KOPT-K1 (cell line): ENCODE data around the gene FRMD4A.

ENCODE experiments used
- H3K27ac ChIP-seq: fragments of 200-600 bp; sonication (generic); 2 replicates; pipeline ENCODE4 v1.5.1; 2016; ENCODE audit warnings: antibody characterized with exemption, mild to moderate bottlenecking, low read depth, low read length; ENCODE audit not compliant: poor library complexity, severe bottlenecking
- H3K36me3 ChIP-seq: fragments of 200-600 bp; sonication (generic); 2 replicates; pipeline ENCODE4 v1.5.1; 2017; ENCODE audit warnings: antibody characterized with exemption, mild to moderate bottlenecking, low read length, moderate library complexity; ENCODE audit not compliant: insufficient read depth
- H3K9me3 ChIP-seq: fragments of 200-600 bp; sonication (generic); 2 replicates; pipeline ENCODE4 v1.5.1; 2017; ENCODE audit warnings: antibody characterized with exemption, low read length, mild to moderate bottlenecking; ENCODE audit not compliant: insufficient read depth, poor library complexity, severe bottlenecking

The FRMD4A gene

DNA sequence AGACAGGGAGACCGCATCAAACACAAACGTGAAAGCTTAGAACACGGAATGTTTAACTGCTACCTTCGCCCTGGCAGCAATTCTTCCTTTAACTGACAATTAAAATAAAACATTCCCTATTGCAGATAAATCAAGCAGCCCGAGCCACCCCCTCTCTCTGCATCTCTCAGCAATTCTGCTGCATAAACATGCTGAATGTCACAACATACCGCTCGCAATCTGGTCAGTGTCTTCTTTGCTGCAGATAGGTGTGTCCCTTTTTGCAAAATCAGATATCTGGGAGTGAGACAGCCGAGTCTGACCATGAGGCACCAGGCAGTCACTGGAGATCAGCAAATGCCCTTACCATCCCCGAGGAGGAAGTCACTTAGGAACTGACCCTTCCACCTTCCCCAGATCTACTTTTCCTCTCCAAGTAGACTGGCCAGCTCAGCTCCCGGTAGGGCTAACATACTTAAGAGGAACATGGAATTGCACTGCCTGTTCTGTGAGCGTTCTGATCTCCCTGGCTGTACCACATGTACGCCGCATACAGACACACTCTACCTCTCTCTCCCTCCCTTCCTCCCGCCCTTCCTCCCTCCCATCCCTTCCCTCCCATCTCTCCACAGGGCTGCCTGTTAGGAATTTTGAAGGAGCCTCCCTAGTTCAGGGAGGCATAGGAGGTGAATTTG lies at the start of gene FRMD4A:
Gene FRMD4A, minus strand, starts transcription at position 537 of the 674 bp plus-strand sequence.
- Histone ChIP-seq H3K9me3 (no peaks in the 10 kb centered on the region), H3K27ac (no peak within 1 kb of the TSS), H3K36me3 (no peaks in the 10 kb centered on the region)

DNA sequence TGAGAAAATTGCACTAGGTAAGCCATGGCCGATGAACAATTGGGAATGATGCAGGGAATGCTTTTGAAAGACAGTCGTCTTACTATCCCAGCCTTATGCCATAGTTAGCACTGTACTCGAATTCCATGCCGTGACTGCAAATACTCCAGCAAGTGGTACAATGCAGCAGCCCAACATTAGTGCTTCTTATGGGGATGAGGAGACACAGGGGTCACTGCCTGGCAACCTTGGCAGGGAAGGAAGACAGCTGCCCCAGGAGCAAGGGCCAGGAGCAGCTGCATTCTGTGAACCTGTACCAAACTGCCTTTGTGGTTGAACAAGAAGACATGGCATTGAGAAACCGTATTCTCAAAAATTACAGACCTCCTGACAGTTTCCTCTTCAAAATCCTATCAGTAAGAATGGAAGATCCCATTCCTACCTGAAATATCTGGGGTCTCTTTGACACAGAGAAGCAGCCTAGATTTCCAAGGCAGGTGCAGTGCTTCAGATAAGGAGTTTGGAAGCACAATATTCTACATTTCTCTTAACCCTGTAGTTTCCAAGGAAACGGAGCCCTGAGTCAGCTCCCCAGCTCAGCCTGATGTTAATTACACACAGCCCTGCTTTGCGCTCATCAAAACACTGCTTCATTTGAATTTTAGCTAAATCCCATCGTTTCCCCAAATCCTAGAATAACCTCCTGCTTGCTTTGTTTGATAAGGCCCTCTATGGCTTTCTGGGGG lies 49.0 kb upstream of the FRMD4A start:
- no peaks in the 10 kb centered on the region for H3K9me3 ChIP-seq
- H3K36me3 ChIP-seq: no peaks in the 10 kb centered on the region
- H3K27ac ChIP-seq: no peak overlapping the region

DNA sequence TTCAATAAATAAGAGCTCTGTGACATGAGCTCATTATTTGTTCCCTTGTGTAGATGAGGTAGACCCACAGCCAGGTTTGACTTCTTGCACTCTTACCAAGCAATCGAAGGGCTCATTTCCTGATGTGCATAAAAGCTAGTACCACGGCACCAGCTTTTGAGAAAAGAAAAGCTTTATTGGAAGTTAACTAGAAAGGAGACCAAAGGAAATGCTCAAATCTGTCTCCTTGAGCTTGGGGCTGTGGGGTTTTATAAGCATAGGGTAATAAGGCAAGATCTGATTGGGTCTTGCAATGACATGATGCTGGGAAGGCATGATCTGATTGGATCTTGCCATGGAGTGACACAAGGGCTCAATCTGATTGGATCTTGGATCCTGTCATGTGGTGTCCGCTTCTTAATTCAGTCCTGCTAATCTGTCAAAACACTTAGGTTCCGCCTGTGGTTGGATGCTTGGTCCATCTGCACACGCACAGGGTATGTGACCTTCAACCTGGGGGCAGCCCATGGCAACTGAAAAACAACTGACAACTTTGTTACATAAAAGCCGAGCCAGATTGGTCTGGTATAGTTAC lies 47.8 kb upstream of the FRMD4A start:
- Histone ChIP-seq H3K27ac (no peak overlapping the region), H3K36me3 (no peaks in the 10 kb centered on the region), H3K9me3 (no peaks in the 10 kb centered on the region)

DNA sequence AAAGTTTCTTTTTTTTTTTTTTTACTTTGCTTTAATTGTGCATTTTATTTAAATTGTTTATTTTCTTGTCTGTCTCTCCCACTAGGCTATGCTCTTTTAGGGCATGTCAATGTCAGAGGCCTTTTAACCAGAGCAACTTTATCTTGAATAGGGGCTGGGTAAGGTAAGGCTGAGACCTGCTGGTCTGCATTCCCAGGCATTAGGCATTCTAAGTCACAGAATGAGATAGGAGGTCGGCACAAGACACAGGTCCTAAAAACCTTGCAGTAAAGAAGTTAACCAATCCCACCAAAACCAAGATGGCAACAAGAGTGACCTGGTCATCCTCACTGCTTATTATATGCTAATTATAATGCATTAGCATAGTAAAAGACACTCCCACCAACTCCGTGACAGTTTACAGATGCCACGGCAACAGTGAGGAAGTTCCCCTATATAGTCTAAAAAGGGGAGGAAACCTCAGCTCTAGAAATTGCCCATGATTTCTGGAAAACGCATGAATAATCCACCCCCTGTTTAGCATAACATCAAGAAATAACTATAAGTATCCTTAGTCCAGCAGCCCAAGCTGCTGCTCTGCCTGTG lies 47.0 kb upstream of the FRMD4A start:
- H3K27ac ChIP-seq: no peak overlapping the region
- H3K9me3 ChIP-seq: no peaks in the 10 kb centered on the region
- H3K36me3 ChIP-seq: no peaks in the 10 kb centered on the region

DNA sequence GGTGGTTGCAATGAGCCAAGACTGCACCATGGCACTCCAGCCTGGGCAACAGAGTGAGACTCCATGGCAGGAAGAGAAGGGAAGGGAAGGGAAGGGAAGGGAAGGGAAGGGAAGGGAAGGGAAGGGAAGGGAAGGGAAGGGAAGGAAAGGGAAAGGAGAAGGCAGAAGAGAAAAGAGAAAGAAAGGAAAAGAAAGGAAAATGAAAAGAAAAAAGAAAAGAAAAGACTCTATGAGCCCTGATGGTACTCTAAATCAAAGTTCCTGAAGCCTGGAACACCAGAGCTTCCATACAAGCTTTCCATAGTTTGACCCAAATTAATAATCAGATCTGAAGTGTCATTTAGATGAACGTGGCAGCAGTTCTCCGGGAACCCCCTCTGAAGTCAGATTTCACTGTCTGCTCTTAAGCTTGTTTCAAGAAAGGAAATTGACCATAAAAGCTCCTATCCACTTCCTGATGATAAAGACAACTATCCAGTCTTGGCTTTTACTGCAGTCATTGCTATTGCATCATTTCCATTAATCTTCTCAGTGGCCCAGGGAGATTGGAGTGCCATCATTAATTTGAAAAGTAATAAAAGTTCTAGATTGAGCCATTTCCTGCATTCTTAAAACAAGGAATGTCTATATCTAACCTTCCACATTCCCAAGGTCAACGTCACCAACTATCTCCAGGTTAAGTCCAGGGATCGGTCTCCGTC lies 44.2 kb upstream of the FRMD4A start:
- Histone ChIP-seq H3K36me3 (no peaks in the 10 kb centered on the region), H3K9me3 (no peaks in the 10 kb centered on the region), H3K27ac (no peak overlapping the region)

DNA sequence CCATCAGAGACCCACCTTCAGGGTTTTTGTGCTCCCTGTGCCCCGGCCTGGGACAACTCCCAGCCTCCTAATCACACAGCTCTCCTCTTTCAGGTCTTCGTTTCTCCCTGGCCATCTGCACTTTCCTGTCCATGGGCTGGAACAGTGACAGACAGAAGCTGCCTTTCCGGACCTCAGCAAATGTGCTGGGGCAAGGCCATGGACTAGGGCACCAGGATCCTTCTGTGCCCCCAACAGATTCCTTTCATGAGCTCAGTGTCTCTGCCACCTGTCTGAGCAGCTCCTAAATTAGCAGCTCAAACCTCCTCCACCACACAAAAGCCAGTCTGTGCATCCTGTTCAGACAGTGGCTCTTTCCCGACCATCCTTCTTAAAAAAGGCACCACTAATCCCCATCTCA lies 41.9 kb upstream of the FRMD4A start:
- no peaks in the 10 kb centered on the region for H3K36me3 ChIP-seq
- H3K27ac ChIP-seq: no peak overlapping the region
- H3K9me3 ChIP-seq: no peaks in the 10 kb centered on the region

DNA sequence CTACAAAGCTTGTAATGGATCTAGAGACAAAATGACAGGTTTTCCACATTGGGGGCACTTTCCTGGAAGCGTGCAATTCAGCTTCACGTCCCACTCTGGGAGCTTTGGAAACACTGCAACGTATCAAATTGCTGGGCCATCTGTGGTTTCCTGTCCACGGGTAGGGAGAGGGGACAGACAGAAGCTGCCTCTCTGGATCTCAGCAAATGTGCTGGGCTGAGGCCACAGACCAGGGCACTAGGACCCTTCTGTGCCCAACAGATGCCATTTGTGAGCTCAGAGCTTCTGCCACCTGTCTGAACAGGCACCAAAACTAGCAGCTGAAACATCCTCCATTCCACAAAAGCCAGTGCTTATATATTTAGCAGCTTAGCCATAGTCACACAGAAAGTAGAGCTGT lies 40.9 kb upstream of the FRMD4A start:
- Histone ChIP-seq H3K9me3 (no peaks in the 10 kb centered on the region), H3K36me3 (no peaks in the 10 kb centered on the region), H3K27ac (no peak overlapping the region)

DNA sequence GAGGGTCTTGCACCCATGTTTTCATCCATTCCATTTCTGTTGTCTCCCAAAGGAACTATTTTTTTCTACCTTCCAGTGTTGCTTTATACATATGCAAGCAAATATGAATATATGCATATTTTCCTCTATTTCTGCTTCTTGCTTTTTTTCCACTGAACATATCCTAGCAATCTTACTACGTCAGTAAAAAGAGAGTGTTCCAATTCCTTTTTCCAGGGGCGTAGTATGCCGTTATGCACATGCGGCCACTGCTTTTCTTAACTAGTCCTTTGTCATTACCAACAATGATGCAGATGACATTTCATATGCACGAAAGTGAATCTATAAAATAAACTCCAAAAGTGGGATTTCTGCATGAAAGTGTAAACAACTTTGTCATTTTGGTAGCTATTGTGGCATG lies 40.2 kb upstream of the FRMD4A start:
- H3K9me3 ChIP-seq: no peaks in the 10 kb centered on the region
- H3K27ac ChIP-seq: no peak overlapping the region

DNA sequence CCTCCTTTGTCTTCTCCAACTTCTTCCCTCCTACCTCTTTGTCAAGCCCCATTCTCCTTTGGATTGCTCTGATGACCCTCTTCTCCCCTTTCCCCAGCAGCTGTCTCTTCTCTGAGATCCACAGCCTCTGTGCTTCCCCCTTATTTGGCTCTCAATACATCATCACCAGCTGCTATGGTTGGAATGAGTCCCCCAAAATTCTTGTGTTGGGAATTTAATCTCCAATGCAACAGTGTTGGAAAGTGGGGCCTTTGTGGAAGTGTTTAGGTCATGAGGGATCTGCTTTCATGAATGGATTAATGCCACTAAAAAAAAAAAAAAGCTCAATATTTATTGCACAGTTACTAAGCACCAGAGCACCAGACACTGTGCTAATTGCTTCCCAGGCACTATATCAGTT lies 39.2 kb upstream of the FRMD4A start:
- no peak overlapping the region for H3K27ac ChIP-seq
- H3K9me3 ChIP-seq: no peaks in the 10 kb centered on the region
- no peaks in the 10 kb centered on the region for H3K36me3 ChIP-seq

More for the DNA sequence above, 40.2 kb upstream of the FRMD4A start:
- H3K36me3 ChIP-seq: no peaks in the 10 kb centered on the region

DNA sequence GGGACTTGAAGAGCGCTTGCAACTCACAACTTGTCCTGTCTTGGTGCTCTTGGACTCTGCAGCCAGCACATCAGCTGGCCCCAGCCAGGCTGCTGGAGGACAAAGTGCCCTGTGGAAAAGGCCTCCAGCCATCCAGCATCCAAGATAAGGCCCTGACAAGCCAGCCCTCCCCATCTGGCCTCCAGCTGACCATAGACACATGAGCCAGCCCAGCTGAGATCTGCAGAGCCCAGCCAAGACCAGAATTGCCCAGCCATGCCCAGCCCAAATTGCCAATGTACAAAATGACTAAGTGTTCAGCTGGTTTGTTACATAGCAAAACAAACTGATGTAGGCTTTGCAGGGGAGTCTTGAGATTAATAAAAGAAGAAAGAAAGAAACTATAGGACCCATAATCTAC lies 36.0 kb upstream of the FRMD4A start:
- no peaks in the 10 kb centered on the region for H3K9me3 ChIP-seq
- no peak overlapping the region for H3K27ac ChIP-seq
- H3K36me3 ChIP-seq: no peaks in the 10 kb centered on the region

DNA sequence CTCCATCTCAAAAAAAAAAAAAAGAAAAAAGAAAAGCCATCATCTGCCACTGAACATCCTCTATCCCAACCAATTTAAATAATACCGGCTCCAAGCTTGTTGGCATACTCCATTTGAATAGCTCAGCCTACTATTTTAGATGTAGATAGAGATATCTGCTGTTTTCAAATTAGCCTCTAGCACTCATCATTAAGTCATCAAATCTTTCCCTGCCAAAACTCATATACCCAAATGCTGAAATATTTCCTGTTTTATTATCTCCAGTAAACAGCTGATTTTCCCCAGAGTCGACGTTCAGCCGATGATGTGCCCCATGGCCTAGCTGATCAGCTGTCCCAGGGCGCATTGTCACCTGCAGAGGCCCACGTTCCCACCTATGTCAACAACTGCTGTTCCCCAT lies 34.5 kb upstream of the FRMD4A start:
- Histone ChIP-seq H3K36me3 (no peaks in the 10 kb centered on the region), H3K27ac (no peak overlapping the region), H3K9me3 (no peaks in the 10 kb centered on the region)

DNA sequence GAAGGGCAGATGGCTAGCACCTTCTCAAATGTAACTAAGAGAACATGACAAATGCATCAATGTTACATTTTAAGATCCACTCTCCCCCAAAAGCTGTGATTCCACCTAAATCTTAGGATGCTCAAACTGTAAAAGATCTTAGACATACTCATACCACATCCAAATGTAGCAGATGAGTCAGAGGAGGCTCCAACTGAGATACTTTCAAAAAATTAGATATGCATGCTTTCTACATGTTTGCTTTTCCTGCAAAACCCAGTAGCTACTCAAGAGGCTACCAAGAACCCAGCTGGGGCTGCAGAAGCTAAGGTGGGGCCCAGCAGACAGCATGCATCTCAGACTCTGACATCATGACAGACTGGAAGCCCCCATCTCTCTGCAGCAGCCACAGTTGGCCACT lies 31.4 kb upstream of the FRMD4A start:
- Histone ChIP-seq H3K27ac (no peak overlapping the region), H3K9me3 (no peaks in the 10 kb centered on the region), H3K36me3 (no peaks in the 10 kb centered on the region)

DNA sequence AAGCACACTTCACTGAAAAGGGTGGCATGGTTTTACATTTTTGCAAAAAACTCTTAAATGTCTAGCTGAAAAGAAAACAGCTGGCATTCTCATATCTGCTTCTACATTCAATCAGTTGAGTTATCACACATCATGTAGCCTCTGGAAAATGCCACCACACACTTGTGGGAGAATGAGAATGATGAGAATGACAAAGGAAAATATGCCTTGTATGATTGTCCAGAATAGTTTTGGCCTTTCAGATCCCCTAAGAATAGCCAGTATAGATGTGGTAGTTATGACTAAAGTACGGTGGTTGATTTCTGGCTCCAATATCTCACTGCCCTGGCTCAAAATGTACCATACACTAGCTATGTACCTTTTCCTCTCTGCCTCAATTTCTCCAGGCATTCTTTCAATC lies 30.2 kb upstream of the FRMD4A start:
- Histone ChIP-seq H3K9me3 (no peaks in the 10 kb centered on the region), H3K36me3 (no peaks in the 10 kb centered on the region), H3K27ac (no peak overlapping the region)

DNA sequence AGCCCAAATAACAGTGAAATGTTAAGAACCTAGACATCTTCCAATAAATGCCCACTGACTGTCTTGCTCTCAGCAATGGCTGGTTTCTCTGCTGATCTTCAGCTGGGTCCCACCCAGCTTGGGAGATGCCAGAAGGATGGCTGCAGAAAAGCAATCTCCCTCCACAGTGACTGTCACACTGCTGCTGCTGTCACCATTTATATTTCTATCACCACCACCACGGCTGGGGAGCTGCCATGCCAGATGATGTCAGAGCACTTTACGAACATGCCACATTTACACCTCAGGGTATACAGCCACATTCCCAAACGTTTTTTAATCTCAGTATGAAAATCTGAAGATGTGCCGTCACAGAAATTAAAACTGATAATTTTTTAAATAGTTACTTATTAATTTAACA lies 29.8 kb upstream of the FRMD4A start:
- H3K36me3 ChIP-seq: no peaks in the 10 kb centered on the region
- no peak overlapping the region for H3K27ac ChIP-seq
- no peaks in the 10 kb centered on the region for H3K9me3 ChIP-seq
